AG20443 (cell line): ENCODE measurements around the gene TBX1.
"Not testable (repeated sequence)": the region's sequence is repeated elsewhere in the genome, so short reads cannot be mapped to it uniquely, and the experiment has no call there.

Experiments
- DNase-seq: peaks from one replicate; pipeline ENCODE4 v3.0.0; 2012; ENCODE audit warnings: low spot score, mixed read lengths

The TBX1 gene

GRCh38 chr22:19723232-19723982 is 37.2 kb upstream of the TBX1 start, which contains the start of gene GP1BB:
GP1BB (plus strand) TSS chr22:19723539; CDS start chr22:19723570, 31 bp downstream.
- DNase-seq: no peak

GRCh38 chr22:19723983-19724827 is 36.4 kb upstream of the TBX1 start:
- no peak for DNase-seq

DNA sequence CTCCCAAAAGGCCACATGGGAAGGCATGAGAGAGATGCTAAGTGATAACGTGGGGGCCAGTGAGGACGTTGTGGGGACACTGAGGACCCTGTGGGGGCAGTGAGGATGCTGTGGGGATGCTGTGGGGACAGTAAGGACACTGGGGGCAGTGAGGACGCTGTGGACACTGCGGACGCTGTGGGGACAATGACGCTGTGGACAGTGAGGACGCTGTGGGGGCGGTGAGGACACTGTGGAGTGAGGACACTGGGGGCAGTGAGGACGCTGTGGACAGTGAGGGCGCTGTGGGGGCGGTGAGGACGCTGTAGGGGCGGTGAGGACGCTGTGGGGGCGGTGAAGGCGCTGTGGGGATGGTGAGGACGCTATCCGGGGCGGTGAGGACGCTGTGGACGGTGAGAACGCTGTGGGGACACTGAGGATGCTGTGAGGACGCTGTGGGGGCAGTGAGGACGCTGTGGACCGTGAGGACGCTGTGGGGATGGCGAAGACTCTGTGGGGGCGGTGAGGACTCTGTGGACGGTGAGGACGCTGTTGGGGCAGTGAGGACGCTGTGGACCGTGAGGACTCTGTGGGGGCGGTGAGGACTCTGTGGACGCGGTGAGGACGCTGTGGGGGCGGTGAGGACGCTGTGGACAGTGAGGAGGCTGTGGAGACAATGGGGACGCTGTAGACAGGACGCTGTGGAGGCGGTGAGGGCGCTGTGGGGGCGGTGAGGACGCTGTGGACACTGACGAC is 35.5 kb upstream of the TBX1 start:
- DNase-seq: no peak

- DNase-seq: not testable (repeated sequence)
These were observed 34.4 kb upstream of the TBX1 start for GRCh38 chr22:19726064-19726788.

- DNase-seq: no peak
These were observed 33.0 kb upstream of the TBX1 start for GRCh38 chr22:19727310-19728150.

DNA sequence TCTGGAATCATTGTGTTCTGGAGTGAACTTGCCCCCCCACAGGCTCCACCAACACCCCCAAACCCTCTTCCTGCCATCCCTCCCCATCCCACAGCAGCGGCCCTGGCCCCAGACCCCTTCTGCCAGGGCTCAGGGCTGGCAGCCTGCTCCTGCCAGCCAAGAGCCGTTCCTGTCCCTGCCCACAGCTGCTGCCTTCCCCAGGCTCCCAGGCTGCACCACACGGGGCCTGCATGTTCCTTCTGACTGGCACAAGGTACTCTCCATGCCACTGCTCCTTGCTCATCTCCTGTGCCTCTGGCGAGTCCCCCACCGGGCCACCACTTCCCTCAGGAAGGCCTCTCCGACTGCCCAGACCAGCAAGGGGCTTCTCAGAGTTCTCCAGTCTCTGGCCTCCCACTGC is 32.3 kb upstream of the TBX1 start:
- DNase-seq: no peak

DNA sequence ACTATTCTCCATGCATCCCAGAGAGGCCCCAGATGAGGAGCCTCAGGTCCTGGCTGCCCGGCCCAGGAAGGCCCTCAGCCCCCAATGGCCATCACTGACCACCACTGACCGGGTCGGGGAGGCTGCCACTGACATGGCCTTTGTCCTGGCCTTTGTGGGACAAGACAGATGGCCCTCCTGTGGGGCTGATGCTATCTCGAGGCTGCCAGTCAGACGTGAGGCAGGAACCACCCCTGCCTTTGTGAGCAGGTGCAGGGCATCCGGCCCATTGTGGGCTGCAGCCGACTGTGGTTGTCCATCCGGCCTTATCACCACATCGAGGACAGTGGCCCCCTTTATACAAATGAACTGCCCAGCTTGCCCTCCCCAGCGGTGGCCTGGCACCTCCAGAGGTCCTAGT is 31.7 kb upstream of the TBX1 start:
- no peak for DNase-seq

- DNase-seq: no peak
These were observed 31.1 kb upstream of the TBX1 start for GRCh38 chr22:19729507-19729906.

DNA sequence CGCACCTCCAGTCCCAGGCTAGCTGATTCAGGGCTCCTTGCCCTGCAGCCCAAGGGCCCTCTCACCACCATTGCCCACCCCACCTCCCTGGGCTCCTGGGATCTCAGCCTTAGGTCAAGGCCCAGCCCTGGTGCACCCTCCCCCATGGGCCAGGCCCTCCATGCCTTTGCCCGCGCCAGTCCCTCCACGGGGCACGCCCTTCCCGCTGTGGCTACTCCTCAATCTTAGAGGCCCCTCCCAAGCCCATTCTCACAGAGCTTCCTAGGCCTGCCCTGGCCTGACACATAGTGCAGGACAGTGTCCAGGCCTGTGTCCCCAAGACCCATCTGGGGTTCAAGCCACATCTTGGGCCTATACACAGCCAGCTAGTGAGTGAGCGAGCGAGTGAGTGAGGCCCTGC is 30.4 kb upstream of the TBX1 start:
- DNase-seq: no peak

GRCh38 chr22:19730655-19731360 is 29.8 kb upstream of the TBX1 start:
- peak; percentile 94 for DNase-seq

- DNase-seq: no peak
These were observed 29.0 kb upstream of the TBX1 start for GRCh38 chr22:19731361-19732135.

DNA sequence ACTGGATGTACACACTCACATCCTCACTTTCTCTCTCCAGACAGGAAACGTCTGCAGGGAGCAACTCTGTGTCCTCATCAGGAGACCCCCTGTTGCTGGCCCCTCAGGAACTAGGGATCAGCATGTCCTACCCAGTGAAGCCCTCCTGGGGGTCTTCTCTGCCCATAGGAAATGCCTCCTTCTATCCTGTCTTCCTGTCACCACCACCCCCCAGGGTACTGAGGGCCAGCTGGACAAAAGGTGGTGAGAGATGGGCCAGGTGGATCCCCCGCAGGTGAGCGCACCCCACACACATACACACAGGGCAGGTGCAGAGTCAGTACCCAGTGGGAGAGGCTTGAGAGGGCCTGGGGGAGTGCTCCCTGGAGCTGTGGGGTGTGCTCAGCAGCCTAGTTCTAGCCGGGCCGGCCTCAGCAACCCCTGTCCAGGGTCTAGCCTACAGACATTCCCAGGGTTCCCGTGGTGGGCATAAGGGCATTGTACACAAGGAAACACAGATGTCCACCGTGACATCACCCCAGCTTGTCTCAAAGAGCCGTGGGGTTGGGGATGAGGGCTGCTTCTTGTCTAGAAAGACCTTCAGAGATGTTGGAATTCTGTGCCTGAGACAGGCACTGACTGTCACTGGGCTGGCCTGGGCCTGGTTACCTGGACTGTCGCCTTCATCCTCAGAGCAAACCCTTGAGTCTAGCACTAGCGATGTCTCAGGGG is 28.0 kb upstream of the TBX1 start:
- DNase-seq: no peak

- no peak for DNase-seq
These were observed 26.8 kb upstream of the TBX1 start for GRCh38 chr22:19733755-19734154.

DNA sequence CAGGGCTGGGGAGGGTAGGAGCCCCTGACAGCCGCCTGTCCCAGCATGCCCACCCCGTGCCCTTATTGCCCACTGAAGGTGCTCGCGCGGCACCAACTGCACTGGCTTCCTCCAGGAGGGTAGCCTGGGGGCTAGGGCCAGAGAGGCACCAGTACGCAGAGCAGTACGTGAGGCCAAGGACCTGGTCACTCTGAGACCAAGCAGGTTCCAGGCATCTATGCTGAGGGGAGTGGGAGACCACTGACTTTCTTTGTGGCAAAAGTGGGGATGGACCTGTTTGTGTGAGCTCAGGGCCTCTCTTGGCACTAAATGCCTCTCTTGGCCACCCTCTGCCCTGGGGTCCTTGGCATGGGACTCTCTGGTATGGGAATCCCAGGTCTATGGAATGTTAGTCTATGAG is 26.4 kb upstream of the TBX1 start:
- no peak for DNase-seq

GRCh38 chr22:19734837-19735382 is 25.7 kb upstream of the TBX1 start:
- DNase-seq: no peak

DNA sequence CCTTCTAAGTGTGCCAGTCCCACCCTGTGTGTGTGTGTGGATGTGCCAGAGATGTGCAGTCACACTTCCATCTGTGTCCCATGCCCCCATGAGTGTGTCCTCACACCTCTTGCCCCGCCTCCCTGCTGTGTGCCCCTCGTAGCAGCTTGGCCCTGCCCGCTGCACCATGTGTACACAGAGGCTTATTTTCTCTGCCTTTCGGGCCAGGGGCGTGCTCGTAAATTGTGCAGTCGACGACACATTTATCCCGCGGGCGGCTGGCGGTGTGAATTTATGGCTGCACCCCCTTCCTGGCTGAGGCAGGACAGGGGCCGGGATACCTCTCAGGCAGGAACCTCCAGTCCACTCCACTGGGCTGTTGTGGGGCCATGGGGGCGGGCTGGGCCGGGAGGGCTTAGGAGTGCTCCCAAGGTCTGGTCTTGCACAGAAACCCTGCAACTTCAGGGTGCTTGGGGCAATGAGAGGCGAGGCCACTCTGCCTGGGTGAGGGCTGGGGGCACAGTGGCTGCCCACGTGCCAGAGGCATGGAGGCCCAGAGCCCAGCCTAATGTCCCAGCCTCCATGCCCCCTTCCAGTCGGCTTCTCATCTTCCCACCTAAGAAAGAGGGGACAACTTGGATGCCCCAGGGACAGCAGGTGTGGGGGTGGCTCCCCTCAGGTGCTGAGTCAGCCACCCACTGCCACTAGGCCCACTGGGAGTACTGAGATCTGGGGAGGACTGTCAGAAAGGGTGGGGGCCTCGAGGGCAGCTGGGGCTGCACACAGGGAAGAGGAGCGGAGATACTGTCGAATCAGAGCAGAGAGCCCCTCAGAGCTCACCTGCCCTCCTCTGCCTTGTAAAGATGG is 24.7 kb upstream of the TBX1 start:
- DNase-seq: no peak

- no peak for DNase-seq
These were observed 22.5 kb upstream of the TBX1 start for GRCh38 chr22:19737846-19738663.
